ENCODE data around the gene COX7B2. TPM values are rescaled to one million over a fixed set of nuclear protein-coding genes. Genes with fewer than 3 reads are reported as not detected.

Gene COX7B2
- total and polyA plus RNA-seq, 4 experiments from 2014 or later, result not detected

- H3K36me3 ChIP-seq (ENCODE audit: insufficient read depth, low read length), result no peaks in the 10 kb centered on the region
- Mint-ChIP-seq H3K27me3 (no peaks in the 10 kb centered on the region), H3K27ac (no peak overlapping the region), H3K9me3 (no peaks in the 10 kb centered on the region), H3K4me3 (no peak overlapping the region), H3K4me1 (no peaks in the 10 kb centered on the region), H3K36me3 (no peaks in the 10 kb centered on the region)
- no peak overlapping the region for H3K4me3 ChIP-seq (ENCODE audit: low read length in 2 of 2)
- intact Hi-C loops (cut with micrococcal nuclease), result no loop called here
- H3K4me1 ChIP-seq (ENCODE audit: insufficient read depth, low read length), result no peaks in the 10 kb centered on the region
- no peak overlapping the region for H3K27ac ChIP-seq (ENCODE audit: low read depth, low read length)
- H3K27me3 ChIP-seq (ENCODE audit: insufficient read depth, low read length), result no peaks in the 10 kb centered on the region
- H3K9me3 ChIP-seq (ENCODE audit: control insufficient read depth in 1 of 2, low read length in 2 of 2), result no peaks in the 10 kb centered on the region
- no peak for DNase-seq
- ChIA-PET CTCF (ENCODE audit: partially characterized antibody) (interaction anchor here (2.2 kb wide), 1 partner anchor 7 kb away, joined by 5 read pairs; no protein-coding TSS in a partner anchor), POLR2A (ENCODE audit: partially characterized antibody) (no interaction called here)
Observed at GRCh38 chr4:46850026-46850425, 59.0 kb downstream of the COX7B2 start.

- Mint-ChIP-seq H3K4me1 (peaks cover 0 to under 1% (median under 1%) of the 10 kb centered on the region in 4 donors), H3K4me3 (no peak overlapping the region), H3K36me3 (no peaks in the 10 kb centered on the region), H3K27ac (no peak overlapping the region), H3K27me3 (no peaks in the 10 kb centered on the region), H3K9me3 (no peaks in the 10 kb centered on the region)
- intact Hi-C loops (cut with micrococcal nuclease), result no loop called here
- no peak overlapping the region for H3K27ac ChIP-seq (ENCODE audit: low read depth, low read length)
- POLR2A ChIA-PET (ENCODE audit: partially characterized antibody), result no interaction called here
- H3K27me3 ChIP-seq (ENCODE audit: insufficient read depth, low read length), result no peaks in the 10 kb centered on the region
- H3K4me3 ChIP-seq (ENCODE audit: low read length in 2 of 2), result no peak overlapping the region
- CTCF ChIA-PET (ENCODE audit: partially characterized antibody), result interaction anchor here (0.8 to 1.5 kb wide), 6 partner anchors 12 to 720 kb away, joined by 3 to 5 read pairs (median 3); no protein-coding TSS in a partner anchor
- no peaks in the 10 kb centered on the region for H3K36me3 ChIP-seq (ENCODE audit: insufficient read depth, low read length)
- H3K4me1 ChIP-seq (ENCODE audit: insufficient read depth, low read length), result no peaks in the 10 kb centered on the region
- DNase-seq, result peak in 4 of 5 donors; percentile 12 to 26 (median 20)
- no peaks in the 10 kb centered on the region for H3K9me3 ChIP-seq (ENCODE audit: control insufficient read depth in 1 of 2, low read length in 2 of 2)
Observed at GRCh38 chr4:46844325-46844917, 64.6 kb downstream of the COX7B2 start.

GRCh38 chr4:46839128-46839527 is 69.9 kb downstream of the COX7B2 start:
- Mint-ChIP-seq H3K4me3 (peak overlapping the region in 2 of 8 donors; percentile 18 to 19), H3K27me3 (no peaks in the 10 kb centered on the region), H3K4me1 (peaks cover 5 to 7% (median 6%) of the 10 kb centered on the region in 4 donors), H3K9me3 (no peaks in the 10 kb centered on the region), H3K36me3 (no peaks in the 10 kb centered on the region), H3K27ac (peak overlapping the region in 3 of 7 donors; percentile 2 to 58 (median 9))
- intact Hi-C loops (cut with micrococcal nuclease), result no loop called here
- H3K4me3 ChIP-seq (ENCODE audit: low read length in 2 of 2), result no peak overlapping the region
- ChIA-PET CTCF (ENCODE audit: partially characterized antibody) (no interaction called here), POLR2A (ENCODE audit: partially characterized antibody) (no interaction called here)
- DNase-seq, result no peak
- no peaks in the 10 kb centered on the region for H3K4me1 ChIP-seq (ENCODE audit: insufficient read depth, low read length)
- no peak overlapping the region for H3K27ac ChIP-seq (ENCODE audit: low read depth, low read length)
- no peaks in the 10 kb centered on the region for H3K9me3 ChIP-seq (ENCODE audit: control insufficient read depth in 1 of 2, low read length in 2 of 2)
- no peaks in the 10 kb centered on the region for H3K36me3 ChIP-seq (ENCODE audit: insufficient read depth, low read length)
- no peaks in the 10 kb centered on the region for H3K27me3 ChIP-seq (ENCODE audit: insufficient read depth, low read length)

- DNase-seq, result no peak
- Histone ChIP-seq H3K27me3 (ENCODE audit: insufficient read depth, low read length) (no peaks in the 10 kb centered on the region), H3K9me3 (ENCODE audit: control insufficient read depth in 1 of 2, low read length in 2 of 2) (no peaks in the 10 kb centered on the region), H3K36me3 (ENCODE audit: insufficient read depth, low read length) (no peaks in the 10 kb centered on the region), H3K27ac (ENCODE audit: low read depth, low read length) (no peak overlapping the region), H3K4me3 (ENCODE audit: low read length in 2 of 2) (no peak overlapping the region), H3K4me1 (ENCODE audit: insufficient read depth, low read length) (no peaks in the 10 kb centered on the region)
- H3K36me3 Mint-ChIP-seq, result no peaks in the 10 kb centered on the region
- peaks cover 5 to 7% (median 6%) of the 10 kb centered on the region in 4 donors for H3K4me1 Mint-ChIP-seq
- H3K4me3 Mint-ChIP-seq, result no peak overlapping the region
- ChIA-PET CTCF (ENCODE audit: partially characterized antibody) (no interaction called here), POLR2A (ENCODE audit: partially characterized antibody) (no interaction called here)
- intact Hi-C loops (cut with micrococcal nuclease), result no loop called here
- no peak overlapping the region for H3K27ac Mint-ChIP-seq
- H3K27me3 Mint-ChIP-seq, result no peaks in the 10 kb centered on the region
- no peaks in the 10 kb centered on the region for H3K9me3 Mint-ChIP-seq
Observed at GRCh38 chr4:46837639-46838038, 71.4 kb downstream of the COX7B2 start.

GRCh38 chr4:46836584-46836983 is 72.5 kb downstream of the COX7B2 start:
- ChIA-PET CTCF (ENCODE audit: partially characterized antibody) (no interaction called here), POLR2A (ENCODE audit: partially characterized antibody) (no interaction called here)
- no peaks in the 10 kb centered on the region for H3K9me3 Mint-ChIP-seq
- no peak for DNase-seq
- intact Hi-C loops (cut with micrococcal nuclease), result no loop called here
- Histone ChIP-seq H3K36me3 (ENCODE audit: insufficient read depth, low read length) (no peaks in the 10 kb centered on the region), H3K4me3 (ENCODE audit: low read length in 2 of 2) (no peak overlapping the region), H3K4me1 (ENCODE audit: insufficient read depth, low read length) (no peaks in the 10 kb centered on the region), H3K27me3 (ENCODE audit: insufficient read depth, low read length) (no peaks in the 10 kb centered on the region), H3K27ac (ENCODE audit: low read depth, low read length) (no peak overlapping the region), H3K9me3 (ENCODE audit: control insufficient read depth in 1 of 2, low read length in 2 of 2) (no peaks in the 10 kb centered on the region)
- peak overlapping the region in 1 of 7 donors; percentile 30 for H3K27ac Mint-ChIP-seq
- no peak overlapping the region for H3K4me3 Mint-ChIP-seq
- no peaks in the 10 kb centered on the region for H3K27me3 Mint-ChIP-seq
- peaks cover 5 to 7% (median 6%) of the 10 kb centered on the region in 4 donors for H3K4me1 Mint-ChIP-seq
- H3K36me3 Mint-ChIP-seq, result no peaks in the 10 kb centered on the region

- no peaks in the 10 kb centered on the region for H3K27me3 ChIP-seq (ENCODE audit: insufficient read depth, low read length)
- H3K9me3 Mint-ChIP-seq, result peaks cover 0 to 2% (median 0%) of the 10 kb centered on the region in 8 donors
- H3K27ac Mint-ChIP-seq, result no peak overlapping the region
- H3K9me3 ChIP-seq (ENCODE audit: control insufficient read depth in 1 of 2, low read length in 2 of 2), result no peaks in the 10 kb centered on the region
- no peak overlapping the region for H3K4me3 Mint-ChIP-seq
- no peaks in the 10 kb centered on the region for H3K36me3 ChIP-seq (ENCODE audit: insufficient read depth, low read length)
- CTCF ChIA-PET (ENCODE audit: partially characterized antibody), result interaction anchor here (1.8 kb wide), 1 partner anchor 14 kb away, joined by 5 read pairs; no protein-coding TSS in a partner anchor
- POLR2A ChIA-PET (ENCODE audit: partially characterized antibody), result no interaction called here
- no peak overlapping the region for H3K4me3 ChIP-seq (ENCODE audit: low read length in 2 of 2)
- no peaks in the 10 kb centered on the region for H3K36me3 Mint-ChIP-seq
- peaks cover 0 to 2% of the 10 kb centered on the region in 2 donors for H3K27me3 Mint-ChIP-seq
- H3K27ac ChIP-seq (ENCODE audit: low read depth, low read length), result no peak overlapping the region
- intact Hi-C loops (cut with micrococcal nuclease), result no loop called here
- no peaks in the 10 kb centered on the region for H3K4me1 Mint-ChIP-seq
- DNase-seq, result no peak
- no peaks in the 10 kb centered on the region for H3K4me1 ChIP-seq (ENCODE audit: insufficient read depth, low read length)
Observed at GRCh38 chr4:46830971-46831454, 78.0 kb downstream of the COX7B2 start.

GRCh38 chr4:46820154-46820553 is 88.9 kb downstream of the COX7B2 start:
- Mint-ChIP-seq H3K27me3 (peaks cover 0 to 3% of the 10 kb centered on the region in 2 donors), H3K9me3 (peaks cover 0 to 6% (median 1%) of the 10 kb centered on the region in 8 donors), H3K36me3 (no peaks in the 10 kb centered on the region), H3K27ac (no peak overlapping the region), H3K4me3 (no peak overlapping the region), H3K4me1 (no peaks in the 10 kb centered on the region)
- no peak overlapping the region for H3K4me3 ChIP-seq (ENCODE audit: low read length in 2 of 2)
- no peaks in the 10 kb centered on the region for H3K27me3 ChIP-seq (ENCODE audit: insufficient read depth, low read length)
- no peaks in the 10 kb centered on the region for H3K36me3 ChIP-seq (ENCODE audit: insufficient read depth, low read length)
- no peaks in the 10 kb centered on the region for H3K4me1 ChIP-seq (ENCODE audit: insufficient read depth, low read length)
- ChIA-PET CTCF (ENCODE audit: partially characterized antibody) (no interaction called here), POLR2A (ENCODE audit: partially characterized antibody) (no interaction called here)
- H3K9me3 ChIP-seq (ENCODE audit: control insufficient read depth in 1 of 2, low read length in 2 of 2), result no peaks in the 10 kb centered on the region
- intact Hi-C loops (cut with micrococcal nuclease), result no loop called here
- H3K27ac ChIP-seq (ENCODE audit: low read depth, low read length), result no peak overlapping the region
- no peak for DNase-seq

All from CD4-positive, alpha-beta memory T cell (primary cell).